HG03159 (cell line): ENCODE measurements around the gene THADA.
A peak's percentile ranks its signal among the peaks of the same experiment; 100 is the strongest.

Experiments used
- ATAC-seq: cut with Tn5 transposase; IDR thresholded peaks from one replicate; pipeline ENCODE4 v1.9.1; 2021; ENCODE audit warnings: mild to moderate bottlenecking, moderate library complexity; ENCODE audit not compliant: unreplicated experiment

Gene THADA

DNA sequence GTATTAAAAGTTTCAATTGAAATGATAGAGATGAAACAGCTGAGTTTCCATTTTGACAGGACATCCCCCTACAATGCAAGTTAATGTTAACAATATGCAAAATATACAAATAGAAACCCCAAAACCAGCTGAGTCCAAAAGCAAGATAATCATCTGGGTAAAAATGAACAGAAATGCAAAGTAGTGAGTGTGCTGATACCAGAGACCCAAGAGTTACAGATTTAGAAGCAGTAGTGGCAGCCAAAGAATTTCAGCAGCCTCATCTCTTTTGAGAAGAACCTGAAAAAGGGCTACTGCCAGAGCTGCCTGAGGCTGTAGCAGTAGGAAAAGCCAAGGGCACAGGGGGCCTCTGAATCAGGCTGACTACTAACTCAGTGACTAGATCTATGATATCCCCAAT, 82.6 kb downstream of the THADA start:
- peak; percentile 71 for ATAC-seq

DNA sequence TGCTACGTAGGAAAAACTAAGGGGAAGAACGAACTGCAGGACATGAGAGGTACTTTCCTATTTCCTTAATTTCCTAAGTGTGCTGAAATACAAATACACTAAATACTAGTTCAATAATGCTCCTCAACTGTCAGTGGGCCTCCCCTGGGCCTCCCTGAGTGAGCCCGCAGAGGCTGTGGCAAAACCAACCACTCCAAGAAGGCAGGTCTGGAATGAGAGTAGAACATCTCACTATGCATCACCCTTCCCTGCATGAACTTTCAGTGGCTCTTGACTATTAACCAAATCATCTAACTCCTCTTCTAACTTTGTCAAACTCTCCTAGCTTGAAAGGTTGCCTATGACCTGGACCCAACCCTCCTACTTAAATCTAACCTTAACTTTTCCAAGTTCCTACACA, 84.6 kb downstream of the THADA start:
- ATAC-seq, result no peak

DNA sequence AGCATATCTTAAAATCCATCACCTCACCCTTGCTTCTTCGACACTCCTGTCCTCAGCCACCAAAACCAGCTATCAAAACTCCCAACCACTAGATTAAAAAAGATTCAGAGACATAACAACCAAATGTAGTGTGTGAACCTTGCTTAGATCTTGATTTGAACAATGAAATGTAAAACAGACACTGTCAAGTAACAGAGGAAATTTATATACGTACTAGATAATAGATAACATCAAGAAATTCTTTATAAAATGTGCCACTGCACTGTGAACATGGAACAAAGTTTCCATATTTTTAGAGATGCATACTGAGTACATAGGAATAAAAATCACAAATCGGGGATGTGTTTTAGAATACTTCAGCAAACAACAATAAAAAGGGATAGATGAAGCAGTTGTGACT, 86.0 kb downstream of the THADA start:
- ATAC-seq, result no peak

DNA sequence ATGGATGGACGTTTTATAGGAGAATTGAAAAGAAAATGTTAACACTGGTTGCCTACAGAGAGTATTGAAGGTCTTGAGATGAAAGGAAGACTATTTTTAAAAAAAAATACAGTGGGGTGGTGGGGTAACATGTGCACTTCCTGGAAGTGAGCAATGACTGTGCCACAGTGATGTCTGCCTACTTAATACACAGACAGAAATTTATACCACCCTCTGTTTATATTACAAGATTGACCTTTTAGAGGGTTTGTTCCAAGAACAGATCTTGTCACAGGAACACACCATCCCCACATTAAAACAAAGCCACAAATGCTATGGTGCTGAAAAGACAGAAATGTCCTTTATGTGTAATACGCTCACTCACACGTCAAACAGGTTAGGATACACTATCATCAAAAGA, 87.6 kb downstream of the THADA start:
- no peak for ATAC-seq

DNA sequence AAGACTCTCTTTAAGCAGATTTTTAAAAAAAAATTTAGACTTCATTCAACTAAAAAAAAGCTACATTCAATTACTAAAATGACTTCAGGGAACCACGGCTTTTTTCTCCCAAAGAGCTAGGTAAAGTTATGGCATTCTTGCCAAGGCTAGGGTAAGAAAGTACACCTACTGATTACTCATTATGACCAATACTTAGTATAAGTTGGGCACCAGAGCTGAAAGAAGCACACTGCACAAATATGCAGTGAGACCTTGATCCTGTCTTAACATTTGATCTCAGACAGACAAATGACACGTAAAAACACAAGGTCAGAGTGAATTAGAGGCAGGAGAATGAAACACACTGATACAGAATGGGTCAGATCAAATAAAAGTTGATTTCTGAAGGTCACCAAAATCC, 88.7 kb downstream of the THADA start:
- no peak for ATAC-seq

DNA sequence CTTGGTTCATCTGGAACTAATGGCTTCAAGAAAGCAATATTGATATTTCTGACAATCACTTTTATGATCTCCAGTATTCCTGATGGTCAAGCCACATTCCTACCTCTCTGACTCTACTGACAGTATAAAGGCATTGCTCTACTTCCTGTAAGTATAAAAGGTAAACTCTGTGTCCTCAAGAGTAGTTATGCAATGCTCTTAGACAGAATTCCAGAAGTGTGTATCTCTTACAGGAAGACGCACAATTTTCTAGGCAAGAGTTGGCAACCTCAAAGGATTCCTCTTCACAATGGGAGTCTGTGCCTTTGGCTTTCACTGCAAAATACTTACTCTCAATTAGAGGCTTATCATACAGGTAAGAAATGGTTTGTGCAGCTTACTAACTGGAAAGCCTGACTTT, 100.1 kb downstream of the THADA start:
- ATAC-seq, result no peak

DNA sequence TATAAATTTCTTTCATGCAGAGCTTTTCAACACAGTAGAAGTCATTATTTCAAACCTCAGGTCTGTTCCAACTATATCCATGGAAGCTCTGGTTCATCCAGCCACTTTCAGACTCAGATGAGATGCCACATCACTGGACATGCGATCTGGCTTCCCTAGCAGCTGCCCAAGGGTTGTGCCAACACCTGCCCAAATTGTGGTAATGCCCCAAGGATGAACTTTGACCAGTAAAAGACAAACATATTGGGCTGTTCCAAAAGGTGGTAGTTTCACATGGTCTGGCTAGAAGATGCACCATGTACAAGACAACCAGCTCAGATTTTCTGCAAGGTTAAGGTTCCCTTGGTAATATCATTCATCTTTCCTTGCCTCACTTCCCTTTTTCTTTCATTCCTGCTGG, 101.9 kb downstream of the THADA start:
- no peak for ATAC-seq

DNA sequence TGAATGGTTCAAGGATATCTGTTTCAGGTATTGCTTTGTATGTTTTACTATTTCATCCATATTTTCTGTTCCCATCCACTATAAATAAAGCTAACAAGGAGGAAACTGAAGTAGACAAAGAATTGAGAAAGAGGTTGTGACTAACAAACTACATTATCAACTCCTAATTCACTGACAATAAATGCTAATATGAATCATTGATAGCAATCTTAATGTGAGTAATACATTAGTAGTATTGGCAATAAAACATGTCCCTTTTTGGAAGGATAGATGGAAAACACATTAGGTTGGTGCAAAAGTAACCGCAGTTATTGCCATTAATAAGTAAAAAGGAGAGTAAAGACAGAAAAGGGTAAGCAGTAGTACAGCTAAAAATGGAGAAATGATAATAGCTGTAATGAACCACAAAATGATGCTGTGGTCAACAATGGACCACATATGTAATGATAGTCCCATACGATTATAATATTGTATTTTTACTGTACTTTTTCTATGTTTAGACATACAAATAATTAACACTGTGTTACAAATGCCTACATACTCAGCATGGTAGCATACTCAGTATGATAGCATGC, 104.7 kb downstream of the THADA start:
- ATAC-seq, result no peak

DNA sequence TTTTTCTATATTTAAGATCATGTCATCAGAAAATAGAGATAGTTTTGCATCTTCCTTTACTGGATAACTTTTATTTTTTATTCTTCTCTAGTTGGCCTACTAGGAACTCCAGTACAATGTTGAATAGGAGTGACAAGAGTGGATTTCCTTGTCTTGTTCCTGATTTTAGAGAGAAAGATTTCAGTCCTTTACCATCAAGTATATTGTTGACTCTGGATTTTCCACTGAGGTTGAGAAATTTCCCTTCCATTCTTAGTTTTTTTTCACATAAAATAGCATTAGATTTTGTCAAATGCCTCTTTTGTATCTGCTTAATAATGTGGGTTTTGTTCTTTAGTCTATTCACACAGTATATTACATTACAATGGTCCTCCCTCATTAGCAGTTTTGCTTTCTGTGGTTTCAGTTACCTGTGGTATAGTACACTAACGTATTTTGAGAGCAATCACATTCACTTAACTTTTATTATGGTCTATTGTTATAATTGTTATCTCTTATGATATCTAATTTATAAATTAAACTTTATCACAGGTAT, 105.5 kb downstream of the THADA start:
- ATAC-seq, result no peak

DNA sequence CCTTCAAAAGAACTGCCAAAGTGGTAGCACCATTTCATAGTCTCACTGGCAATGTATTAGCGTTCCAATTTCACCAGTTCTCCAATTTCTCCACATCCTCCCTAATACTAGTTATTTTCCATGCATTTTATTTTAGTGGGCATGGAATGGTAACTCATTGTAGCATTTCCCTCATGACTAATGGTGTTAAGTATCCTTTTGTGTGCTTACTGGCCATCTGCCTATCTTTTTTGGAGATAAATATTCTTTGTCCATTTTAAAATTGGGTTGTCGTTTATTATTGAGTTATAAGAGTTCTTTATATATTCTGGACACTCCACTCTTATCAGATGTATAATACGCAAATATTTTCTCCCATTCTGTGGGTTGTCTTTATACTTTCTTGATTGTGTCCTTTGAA, 107.1 kb downstream of the THADA start:
- no peak for ATAC-seq

DNA sequence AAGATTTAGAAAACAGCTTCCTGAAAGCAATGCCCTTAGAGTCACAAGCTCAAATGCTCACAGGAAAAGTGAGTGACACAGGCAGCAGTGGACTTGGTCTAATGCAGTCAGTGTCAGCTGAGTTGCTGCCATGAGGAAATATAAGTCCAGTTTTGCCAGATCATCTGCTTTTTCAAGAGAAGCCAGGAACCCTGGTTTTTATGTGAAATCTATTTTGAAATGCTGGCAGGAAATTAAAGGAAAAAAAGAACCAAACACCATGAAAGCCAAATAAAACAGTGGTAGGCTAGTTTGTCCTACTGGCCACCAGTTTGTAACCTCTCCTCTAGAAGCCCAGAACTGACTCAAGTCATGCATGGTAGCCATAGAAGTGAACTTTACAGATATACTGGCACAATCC, 109.2 kb downstream of the THADA start:
- no peak for ATAC-seq

DNA sequence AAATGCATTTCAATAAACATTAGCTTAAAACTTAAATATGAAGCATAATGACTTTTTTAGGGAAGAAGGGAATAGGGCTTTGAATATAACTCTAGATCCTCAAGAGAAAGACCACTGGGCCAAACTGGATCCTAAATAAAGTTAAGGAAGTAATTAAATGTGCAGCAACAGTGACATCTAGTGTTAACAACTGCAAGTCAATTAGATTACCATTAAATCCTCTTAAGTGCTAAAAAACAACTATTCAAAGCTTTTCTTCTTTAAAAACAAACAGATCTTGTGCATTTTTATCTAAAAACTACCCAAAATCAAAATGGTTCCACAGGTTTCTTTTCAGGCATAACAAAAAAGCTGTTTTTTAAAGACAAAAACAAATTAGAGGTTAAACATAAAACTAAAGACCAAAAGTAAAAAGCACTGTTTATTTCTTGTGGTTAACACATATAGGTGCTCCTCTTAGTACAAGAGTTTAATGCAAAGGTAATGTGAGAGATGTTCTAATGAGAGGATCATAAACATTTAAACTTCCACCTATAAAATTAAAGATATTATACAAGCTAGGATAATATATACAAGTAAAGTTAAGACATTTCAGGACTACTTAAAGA, 111.4 kb downstream of the THADA start:
- ATAC-seq, result no peak

DNA sequence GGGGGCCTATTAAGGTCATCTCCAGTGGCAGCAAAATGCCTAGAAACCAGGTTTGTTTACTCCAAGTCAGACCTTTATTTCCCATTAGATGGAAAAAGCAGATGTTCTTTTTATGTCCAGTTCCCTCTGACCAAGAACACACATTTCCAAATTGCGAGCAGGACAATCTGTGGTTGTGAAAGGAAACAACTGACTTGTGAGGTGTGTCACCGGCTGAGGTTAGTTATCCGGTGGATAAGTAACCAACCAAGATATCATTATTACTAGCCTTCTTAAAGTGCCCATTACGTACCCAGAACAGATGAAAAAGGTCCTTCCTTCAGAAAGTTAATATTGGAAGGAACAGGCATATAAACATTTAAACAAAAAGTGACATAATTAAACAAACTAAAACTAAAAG, 112.9 kb downstream of the THADA start:
- ATAC-seq, result peak; percentile 70

DNA sequence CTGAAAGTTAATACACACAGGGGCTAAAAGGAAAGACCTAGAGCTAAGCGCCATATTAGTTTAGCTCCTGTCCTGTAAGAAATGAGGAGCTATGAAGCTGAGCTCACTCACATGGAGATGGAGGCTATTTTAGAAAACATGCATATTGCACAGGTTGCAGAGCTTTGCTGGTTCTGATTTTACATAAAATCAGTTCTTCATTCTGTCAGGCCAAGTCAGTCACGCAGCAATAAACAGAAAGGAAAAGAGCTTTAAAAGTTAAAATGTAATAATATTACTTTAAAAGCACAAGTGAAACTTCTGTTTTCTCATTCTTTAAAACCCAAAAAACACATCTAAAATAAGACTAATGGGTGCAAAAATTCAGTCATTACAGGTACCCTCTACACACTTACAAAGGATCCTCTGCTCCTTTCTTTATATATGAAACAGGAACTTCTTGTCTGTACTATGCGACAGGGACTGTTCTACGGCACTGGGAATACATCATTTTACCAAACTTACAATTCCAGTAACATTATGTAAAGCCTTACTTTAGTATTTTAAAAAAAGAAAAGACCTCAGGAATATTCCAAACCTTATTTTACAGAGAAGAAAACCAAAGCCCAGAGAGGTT, 113.8 kb downstream of the THADA start:
- ATAC-seq, result no peak

DNA sequence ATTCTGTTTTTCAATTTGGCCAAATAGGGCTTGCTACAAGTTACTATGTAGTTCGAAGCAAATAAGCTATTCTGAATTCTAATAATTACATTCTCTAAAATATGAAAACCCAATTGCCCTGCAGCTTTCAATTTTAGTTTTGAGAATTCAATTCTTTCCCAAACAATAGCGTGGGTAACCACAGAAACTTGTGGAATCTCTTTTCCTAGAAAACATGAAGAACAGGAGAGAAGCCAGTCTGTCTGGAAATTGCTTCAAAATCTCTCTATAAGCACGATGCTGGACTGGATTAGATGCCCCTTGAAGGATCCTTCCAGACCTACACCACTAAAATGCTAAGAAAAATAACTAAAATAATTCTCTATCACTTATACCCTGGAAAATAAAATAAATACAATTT, 115.0 kb downstream of the THADA start:
- ATAC-seq, result no peak

DNA sequence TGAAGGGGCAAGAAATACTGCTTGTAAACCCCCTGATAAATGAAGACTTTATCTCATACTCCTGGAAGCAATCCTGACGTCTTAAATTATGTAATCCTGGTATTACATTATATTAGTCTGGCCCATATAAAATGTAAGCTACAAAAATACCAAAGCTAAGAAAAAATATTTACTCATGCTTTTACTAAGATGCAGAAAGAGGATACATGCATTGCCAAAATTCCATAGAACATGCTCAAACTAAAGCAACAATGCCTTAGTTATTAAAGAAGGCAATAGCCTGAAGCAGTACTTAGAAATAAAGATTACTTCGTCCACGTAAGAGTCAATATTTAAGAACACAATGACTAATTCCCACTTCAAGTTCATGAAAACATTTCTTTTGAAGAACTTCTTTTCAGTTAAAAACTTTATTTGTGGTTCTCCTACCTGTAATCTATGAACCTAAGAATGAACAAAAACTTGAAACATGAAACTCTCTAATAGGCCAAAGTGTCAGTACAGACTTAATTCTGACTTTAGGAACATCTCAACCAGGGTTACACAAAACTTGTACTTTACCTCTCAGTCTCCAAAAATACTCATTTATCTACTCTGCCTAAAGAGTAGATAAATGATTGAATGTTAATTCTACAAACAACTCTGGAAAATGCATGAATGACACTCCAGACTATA, 117.3 kb downstream of the THADA start:
- ATAC-seq, result no peak

DNA sequence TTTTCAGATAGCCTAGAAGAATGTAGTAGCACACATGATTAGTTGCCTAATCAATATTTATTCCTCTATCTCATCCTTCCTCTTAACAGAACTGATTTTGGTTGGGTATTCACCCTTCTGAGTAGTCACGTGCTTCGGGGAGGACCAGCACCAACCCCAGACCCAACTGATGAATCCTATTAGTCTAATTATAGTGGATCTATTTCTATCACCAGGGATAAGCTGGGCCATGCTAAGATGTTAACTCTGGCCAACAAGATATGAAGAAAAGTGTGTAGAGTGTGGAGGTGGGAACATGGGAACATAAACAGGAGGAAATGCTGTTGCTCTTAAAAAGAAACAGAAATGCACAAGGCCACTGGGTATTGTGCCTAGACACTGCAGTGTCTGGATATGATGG, 119.9 kb downstream of the THADA start:
- no peak for ATAC-seq

DNA sequence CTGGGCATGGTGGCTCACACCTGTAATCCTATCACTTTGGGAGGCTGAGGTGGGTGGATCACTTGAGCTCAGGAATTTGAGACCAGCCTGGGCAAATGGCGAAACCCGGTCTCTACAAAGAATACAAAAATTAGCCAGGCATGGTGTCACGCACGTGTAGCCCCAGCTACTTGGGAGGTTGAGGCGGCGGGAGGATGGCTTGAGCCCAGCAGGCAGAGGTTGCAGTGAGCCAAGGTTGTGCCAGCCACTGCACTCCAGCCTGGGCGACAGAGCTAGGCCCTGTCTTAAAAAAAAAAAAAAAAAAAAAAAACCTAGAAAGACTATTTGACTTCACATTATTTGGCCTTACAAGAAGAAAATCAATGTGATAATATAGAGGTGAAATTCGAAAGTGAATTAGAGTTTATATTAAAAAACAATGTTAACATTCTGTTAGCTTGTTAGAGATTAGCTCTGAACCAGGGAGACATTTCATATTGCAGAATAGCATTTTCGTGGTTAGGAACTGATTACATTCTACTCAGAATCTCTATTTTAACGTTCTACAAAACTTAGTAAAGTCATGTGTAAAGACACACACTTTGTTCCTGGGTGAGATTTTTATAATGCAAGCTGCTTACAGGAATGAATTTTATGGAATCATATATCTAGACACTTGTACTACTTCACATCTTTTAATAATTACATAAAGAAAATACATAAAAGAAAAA, 120.5 kb downstream of the THADA start:
- ATAC-seq, result no peak

DNA sequence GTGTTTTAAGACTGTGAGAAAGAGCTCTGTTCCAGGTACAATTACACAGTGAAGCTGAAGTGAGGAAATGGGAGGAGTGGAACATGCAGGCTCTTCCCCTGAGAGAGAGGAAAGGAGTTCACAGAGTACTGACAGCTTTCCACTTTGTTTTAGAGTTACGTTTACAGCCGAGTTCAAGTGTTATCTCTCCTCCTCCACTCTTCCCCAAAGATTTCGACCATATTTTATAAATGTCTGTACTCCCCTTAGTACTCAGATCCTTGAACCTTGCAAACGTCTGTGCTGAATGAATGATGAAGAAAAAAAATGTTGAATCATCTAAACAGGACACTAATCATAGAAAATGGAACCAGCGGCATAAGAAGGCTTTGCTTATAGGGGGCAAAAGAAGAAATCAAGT, 121.6 kb downstream of the THADA start:
- no peak for ATAC-seq

DNA sequence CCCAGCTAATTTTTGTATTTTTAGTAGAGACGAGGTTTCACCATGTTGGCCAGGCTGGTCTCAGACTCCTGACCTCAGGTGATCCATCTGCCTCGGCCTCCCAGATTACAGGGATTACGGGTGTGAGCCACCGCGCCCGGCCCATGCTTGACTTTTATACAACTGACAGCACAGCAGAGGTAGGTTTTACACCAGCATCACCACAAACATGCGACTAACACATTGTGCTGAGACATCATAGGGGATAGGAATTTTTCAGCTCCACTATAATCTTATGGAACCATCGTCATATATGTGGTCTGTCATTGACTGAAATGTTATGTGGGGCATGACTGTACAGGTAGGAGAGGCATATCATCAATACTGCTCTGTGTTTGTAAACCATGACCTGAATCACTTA, 122.1 kb downstream of the THADA start:
- no peak for ATAC-seq

DNA sequence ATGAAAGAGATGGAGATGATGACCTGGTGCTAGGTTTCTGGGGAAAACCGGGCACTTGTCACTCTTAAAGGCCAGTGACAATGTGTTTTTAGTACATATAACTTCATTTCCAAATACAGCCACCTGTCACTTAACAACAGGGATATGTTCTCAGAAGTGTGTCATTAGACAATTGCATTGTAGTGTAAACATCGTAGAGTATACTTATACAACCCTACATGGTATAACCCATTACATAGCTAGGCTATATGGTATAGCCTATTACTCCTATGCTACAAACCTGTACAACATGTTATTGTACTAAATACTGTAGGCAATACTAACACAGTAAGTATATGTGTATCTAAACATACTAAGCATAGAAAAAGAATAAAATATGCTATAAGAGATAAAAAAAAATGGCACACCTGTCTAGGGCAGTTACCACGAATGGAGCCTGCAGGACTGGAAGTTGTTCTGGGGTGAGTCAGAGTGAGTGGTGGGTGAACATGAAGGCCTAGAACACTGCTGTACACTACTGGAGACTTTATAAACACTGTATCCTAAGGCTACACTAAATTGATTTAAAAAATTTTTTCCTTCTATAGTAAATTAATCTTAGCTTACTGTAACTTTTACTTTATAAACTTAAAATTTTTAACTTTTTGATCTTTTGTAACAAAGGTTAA, 123.2 kb downstream of the THADA start:
- ATAC-seq, result no peak
